DMS53 (cell line): ENCODE measurements around the gene VAMP1.
"Not testable (repeated sequence)": the region's sequence is repeated elsewhere in the genome, so short reads cannot be mapped to it uniquely, and the experiment has no call there.

Experiments
- DNase-seq: peaks from one replicate; lab custom pipeline; 2025; lab: John Stamatoyannopoulos, UW

Gene VAMP1

DNA sequence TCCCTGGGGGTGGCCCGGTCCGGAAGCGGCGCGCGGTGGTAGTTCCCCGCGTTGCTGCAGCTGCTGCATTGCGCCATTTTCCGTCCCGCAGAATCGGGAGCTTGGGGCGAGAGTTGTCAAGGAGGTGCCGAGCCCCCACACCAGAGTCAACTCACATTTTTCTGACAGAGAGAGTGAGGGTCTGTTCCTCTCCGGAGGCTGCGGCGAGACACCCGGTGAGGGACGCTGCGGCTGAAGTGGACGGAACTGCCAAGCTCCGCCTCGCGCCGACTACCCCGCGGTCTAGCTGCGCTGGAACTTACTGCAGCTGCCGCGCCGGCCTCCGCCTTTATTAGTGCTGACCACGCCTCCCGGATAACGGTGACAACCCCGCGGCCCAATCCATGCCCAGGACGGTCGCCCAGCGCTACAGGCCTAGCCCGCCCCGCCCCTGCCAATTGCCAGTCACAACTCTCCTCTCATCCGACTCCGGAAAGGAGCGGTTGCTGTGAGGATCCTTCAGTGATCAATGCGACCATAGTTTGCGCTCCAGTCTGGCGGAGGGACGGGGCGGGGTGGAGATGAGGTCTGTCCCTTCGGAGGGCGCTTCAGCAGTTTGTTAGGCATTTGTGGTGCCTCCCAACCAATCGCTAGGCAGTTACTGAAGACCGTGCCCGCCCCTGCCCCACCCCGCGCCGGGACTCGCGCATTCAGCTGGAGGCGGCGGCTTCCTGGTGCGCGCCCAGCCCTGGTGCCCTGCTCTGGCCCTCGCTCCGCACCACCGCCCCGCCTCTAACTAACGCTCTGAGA, at the start of gene VAMP1:
Gene VAMP1, minus strand, starts transcription at position 303 of the 789 bp plus-strand sequence. Its CDS starts 146 bp downstream, at position 157.
- DNase-seq, result peak; percentile 100

DNA sequence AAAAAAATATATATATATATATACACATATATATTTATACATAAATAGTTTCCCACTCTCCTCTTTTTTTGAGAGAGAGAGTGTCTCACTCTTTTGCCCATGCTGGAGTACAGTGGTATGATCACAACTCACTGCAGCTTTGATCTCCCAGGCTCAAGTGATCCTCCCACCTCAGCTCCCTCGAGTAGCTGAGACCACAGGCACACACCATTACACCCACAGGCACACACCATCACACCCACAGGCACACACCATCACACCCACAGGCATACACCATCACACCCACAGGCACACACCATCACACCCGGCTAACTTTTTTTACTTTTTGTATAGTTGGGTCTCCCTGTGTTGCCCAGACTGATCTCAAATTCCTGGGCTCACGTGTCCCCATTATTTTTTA, 49.7 kb upstream of the VAMP1 start:
- no peak for DNase-seq

DNA sequence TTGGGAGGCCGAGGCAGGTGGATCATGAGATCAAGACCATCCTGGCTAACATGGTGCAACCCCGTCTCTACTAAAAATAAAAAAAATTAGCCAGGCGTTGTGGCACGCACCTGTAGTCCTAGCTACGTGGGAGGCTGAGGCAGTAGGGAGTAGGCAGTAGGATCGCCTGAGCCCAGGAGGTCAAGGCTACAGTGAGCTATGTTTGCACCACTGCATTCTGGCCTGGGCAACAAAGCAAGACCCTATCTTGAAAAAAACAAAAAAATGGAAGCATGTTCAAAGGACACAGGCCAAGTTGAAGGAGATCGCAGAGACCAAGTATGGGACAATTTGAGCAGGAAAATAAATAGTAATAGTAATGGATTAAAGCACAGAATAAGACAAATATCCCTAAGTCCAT, 37.6 kb upstream of the VAMP1 start:
- no peak for DNase-seq

DNA sequence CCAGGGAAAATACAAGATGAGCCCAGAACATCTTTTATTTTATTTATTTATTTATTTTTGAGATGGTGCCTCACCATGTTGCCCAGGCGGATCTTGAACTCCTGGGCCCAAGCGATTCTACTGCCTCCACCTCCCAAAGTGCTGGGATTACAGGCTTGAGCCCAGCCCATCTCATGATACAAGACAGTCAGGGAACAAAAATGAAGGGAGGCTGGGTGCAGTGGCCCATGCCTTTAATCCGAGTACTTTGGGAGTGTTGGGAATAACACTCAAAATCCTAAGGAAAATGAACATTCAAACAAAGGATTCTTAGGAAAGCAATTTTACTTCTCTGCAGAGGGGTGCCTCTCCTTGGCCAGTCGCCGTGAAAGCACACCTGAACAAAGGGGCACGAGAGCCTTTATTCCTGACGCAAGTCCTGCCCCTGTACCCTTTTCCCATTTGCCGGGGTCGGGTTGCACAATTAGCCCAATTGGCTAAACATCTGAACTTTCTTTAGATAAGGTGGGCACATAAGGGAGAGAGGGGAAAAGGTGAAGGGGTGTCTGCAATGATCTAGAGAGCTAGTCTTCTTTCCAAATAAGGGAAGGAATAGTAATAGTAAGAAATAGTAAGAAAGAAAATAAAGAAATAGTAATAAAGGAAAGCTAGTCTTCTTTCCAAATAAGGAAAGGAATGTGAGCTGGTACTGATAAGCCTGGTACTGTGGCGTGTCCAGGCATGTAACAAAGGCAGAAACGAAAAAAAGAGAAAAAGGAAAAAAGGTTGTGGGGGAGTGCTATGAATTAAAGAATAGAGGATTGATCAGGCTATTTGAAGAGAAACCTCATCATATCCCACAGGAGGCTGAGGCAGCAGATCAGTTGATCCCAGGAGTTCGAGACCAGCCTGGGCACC, 36.9 kb upstream of the VAMP1 start:
- no peak for DNase-seq

DNA sequence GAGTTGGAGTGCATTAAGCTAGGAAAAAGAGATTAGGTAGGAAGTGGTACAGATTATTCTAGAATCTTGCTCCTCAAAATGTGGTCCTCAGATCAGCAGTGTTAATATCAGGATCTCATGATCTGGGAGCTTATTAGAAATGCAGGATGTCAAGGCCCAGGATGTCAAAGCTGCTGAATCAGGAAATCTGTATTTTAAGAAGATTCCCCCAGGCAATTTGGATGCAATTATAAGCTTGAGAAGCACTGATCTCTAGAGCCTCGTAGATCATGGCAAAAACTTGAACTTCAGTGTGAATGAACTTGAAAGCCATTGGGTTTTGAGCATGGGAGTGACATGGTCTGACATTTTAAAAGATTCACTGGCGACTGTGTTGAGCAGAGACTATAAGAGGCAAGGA, 30.0 kb upstream of the VAMP1 start:
- DNase-seq, result no peak

DNA sequence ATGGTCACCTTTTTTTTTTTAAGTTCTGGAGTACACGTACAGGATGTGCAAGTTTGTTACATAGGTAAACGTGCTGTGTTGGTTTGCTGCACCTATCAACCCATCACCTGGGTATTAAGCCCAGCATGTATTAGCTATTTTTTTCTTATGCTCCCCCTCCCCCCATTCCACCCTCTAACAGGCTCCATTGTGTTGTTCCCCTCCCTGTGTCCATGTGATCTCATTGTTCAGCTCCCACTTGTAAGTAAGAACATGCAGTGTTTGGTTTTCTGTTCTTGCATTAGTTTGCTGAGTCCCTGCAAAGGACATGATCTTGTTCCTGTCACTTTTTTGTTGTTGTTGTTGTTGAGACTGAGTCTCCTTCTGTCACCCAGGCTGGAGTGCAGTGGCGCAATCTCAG, 26.8 kb upstream of the VAMP1 start:
- not testable (repeated sequence) for DNase-seq

GRCh38 chr12:6494968-6495367, 24.5 kb upstream of the VAMP1 start:
- no peak for DNase-seq

DNA sequence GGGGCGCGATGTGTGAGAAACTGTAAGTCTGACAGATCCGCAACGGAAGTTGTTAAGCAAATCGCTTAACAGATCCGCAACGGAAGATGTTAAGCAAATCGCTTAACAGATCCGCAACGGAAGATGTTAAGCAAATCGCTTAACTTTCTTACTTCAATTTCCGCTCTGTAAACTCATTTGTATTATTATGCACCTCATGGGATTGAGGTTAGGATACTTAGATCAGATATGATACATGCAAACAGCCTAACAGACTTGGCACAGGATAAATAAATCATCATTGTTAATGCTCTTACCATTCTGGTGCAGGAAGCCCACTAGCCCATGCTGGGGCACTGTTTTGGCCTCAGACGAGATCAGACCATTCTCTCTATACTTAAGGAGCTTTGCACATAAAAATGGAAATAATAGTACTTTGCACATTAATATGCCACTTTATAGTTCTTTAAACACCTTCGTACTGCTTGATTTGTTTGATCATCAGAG, 23.8 kb upstream of the VAMP1 start:
- peak; percentile 74 for DNase-seq

DNA sequence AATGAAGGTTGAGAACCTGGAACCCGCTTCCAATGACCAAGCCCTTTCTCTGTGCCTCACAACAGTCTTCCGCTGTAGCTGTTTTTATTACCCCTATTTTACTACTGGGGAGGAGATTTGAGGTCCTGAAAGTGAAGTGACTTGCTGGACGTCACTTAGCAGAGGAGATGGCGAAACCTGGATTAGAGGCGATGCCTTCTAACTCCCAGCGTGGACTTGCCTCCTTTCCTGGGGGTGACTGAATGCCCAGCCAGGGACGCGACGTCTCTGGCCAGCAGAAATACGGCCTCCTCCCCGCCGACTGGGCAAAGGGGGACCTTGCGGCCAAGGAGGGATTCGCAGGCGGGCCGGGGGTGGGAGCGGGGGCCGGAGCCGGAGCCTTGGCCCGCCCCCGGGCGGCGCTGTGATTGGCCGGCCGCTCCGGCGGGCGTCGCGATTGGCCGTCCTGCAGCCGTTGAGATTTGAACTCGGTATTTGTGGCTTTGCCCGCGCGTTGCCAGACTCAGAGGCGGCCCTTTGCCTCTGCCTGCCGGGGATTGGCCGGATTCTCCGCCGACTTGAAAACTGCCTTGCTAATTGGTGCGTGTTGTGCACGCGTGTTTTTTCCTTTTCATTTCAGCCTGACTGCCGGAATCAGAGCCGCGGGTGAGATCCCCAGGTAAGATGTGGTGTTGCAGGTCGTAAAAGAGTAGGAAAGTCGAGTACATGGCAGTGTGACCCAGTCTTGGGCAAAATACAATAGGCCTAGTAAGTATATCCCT, 23.2 kb upstream of the VAMP1 start, which contains the start of gene NCAPD2:
Gene NCAPD2, plus strand, starts transcription at position 606 of the 761 bp plus-strand sequence. CDS start 997 bp downstream, outside the sequence.
- DNase-seq, result peak; percentile 100

DNA sequence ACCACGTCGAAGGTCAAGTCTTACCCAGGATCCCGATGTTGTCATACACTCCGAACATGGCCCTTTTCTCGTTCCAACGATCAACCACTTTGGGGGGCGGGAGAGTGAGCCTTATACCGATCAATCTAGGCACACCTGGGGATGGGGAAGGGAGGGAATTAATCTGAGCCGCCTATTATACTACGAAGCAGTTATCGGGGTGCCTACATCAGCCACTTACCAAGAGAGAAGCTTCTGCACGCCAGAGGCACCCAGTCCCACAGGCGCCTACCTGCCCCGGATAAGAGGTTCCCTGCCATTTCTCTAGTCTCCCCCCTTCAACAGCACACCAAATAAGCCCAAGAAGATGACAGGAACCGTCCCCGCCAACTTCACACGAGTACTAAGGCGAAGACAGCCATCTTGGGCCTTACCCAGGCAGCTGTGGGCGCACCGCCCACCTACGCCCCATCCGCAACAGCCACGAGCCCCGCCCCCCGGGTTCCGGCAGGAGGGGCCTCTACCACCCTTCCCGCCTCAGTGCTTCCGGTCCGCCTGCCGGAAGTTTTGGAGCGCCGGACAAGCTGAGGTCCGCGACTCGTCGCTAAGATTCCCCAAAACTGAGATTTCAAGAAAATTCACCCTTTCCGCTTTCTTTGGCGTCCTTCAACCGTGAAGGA, 22.5 kb upstream of the VAMP1 start, which contains the start of gene MRPL51:
Gene MRPL51, minus strand, starts transcription at position 425 of the 659 bp plus-strand sequence. Its CDS starts 126 bp downstream, at position 299.
- DNase-seq, result peak; percentile 100

DNA sequence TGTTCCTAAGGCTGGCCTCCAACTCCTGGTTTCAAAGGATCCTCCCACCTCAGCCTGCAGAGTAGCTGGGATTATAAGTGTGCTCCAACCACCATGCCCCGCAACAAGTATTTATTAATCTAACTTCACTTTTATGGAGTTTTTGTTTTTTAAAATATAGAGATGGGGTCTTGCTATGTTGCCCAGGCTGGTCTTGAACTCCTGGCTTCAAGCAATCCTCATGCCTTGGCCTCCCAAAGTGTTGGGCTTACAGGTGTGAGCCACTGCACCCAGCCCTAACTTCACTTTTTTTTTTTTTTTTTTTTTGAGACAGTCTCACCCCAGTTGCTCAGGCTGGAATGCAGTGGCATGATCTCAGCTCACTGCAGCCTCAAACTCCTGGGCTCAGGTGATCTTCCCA, 20.2 kb upstream of the VAMP1 start:
- DNase-seq, result not testable (repeated sequence)

DNA sequence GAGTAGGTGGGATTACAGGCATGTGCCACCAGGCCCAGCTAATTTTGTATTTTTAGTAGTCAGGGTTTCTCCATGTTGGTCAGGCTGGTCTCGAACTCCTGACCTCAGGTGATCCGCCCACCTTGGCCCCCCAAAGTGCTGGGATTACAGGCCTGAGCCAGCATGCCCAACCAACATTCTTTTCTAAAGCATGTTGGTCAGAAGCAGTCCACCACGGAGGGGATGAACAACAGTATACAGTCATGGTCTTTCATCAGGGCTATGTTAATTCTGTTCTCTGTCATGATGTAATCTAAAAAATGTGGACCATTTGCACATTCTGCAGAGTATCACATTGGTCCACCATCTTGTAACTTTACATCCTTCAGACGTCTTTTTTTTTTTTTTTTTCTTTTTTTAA, 19.0 kb upstream of the VAMP1 start:
- DNase-seq, result no peak

DNA sequence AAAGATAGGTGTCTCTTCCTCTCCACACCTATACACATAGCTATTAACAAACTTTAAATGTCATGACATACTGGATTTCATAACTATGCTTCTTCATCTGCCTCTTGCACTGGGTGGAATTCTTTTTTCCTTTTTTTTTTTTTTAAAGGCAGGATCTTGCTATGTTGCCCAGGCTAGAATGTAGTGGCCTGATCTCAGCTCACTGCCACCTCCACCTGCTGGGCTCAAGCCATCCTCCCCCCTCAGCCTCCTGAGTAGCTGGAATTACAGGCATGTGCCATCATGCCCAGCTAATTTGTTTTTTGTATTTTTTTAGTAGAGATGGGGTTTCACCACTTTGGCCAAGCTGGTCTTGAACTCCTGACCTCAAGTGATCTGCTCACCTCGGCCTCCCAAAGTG, 17.8 kb upstream of the VAMP1 start:
- DNase-seq, result no peak

GRCh38 chr12:6478416-6478815, 7.9 kb upstream of the VAMP1 start:
- no peak for DNase-seq

DNA sequence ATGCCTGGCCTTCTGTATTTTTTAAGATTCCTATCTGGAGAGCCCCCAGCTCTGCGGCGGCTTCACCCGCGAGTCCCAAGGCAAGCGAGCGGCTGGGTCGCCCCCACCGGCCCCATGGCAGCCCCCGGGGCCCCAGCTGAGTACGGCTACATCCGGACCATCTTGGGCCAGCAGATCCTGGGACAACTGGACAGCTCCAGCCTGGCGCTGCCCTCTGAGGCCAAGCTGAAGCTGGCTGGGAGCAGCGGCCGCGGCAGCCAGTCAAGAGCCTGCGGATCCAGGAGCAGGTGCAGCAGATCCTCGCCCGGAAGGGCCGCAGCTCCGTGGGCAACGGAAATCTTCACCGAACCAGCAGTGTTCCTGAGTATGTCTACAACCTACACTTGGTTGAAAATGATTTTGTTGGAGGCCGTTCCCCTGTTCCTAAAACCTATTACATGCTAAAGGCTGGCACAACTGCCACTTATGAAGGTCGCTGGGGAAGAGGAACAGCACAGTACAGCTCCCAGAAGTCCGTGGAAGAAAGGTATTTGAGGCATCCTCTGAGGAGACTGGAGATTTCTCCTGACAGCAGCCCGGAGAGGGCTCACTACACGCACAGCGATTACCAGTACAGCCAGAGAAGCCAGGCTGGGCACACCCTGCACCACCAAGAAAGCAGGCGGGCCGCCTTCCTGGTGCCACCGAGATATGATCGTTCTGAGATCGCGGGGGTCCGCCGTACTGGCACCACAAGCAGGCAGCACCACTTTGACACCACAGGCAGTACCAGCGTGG, 7.3 kb upstream of the VAMP1 start:
- DNase-seq, result peak; percentile 77

- no peak for DNase-seq
Observed at GRCh38 chr12:6476489-6476888, 6.0 kb upstream of the VAMP1 start.

DNA sequence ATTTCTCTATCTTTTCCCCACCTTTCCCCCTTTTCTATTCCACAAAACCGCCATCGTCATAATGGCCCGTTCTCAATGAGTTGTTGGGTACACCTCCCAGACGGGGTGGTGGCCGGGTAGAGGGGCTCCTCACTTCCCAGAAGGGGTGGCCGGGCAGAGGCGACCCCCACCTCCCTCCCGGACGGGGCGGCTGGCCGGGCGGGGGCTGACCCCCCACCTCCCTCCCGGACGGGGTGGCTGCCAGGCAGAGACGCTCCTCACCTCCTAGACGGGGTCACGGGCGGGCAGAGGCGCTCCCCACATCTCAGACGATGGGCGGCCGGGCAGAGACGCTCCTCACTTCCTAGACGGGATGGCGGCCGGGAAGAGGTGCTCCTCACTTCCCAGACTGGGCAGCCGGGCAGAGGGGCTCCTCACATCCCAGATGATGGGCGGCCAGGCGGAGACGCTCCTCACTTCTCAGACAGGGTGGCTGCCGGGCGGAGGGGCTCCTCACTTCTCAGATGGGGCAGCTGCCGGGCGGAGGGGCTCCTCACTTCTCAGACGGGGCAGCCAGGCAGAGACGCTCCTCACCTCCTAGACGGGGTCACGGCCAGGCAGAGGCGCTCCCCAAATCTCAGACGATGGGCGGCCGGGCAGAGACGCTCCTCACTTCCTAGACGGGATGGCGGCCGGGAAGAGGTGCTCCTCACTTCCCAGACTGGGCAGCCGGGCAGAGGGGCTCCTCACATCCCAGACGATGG, 4.9 kb upstream of the VAMP1 start:
- DNase-seq, result not testable (repeated sequence)

DNA sequence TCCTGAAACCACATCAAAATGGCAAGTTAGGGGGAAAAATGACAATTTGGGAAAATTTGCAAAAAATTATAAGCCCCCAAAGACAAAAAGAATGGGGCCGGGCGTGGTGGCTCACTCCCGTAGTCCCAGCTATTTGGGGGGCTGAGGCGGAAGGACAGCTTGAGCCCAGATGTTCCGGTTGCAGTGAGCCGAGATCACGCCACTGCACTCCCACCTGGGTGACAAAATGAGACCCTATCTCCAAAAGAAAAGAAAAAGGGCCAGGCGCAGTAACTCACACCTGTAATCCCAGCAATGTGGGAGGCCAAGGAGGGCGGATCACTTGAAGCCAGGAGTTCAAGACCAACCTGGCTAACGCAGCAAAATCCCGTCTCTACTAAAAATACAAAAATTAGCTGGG, 2.0 kb upstream of the VAMP1 start:
- DNase-seq, result no peak

- DNase-seq, result no peak
Observed at GRCh38 chr12:6471989-6472360, 1.5 kb upstream of the VAMP1 start.
